H1 (cell line): ENCODE results near the gene METTL25B. TPM values are rescaled to one million over a fixed set of nuclear protein-coding genes. Genes with fewer than 3 reads are reported as not detected.

Source experiments
- ATF2 ChIP-seq: IDR thresholded peaks from 2 replicates; pipeline ENCODE4 v1.6.1; 2012; ENCODE audit warnings: low read length, inconsistent platforms
- CHD7 ChIP-seq: fragments of 300-600 bp; sonication (generic); IDR thresholded peaks from 2 replicates; pipeline ENCODE4 v1.7.1; 2012; ENCODE audit warnings: low read length, moderate library complexity, mild to moderate bottlenecking, inconsistent platforms; ENCODE audit not compliant: insufficient replicate concordance
- HDAC6 ChIP-seq: IDR thresholded peaks from one replicate; pipeline ENCODE4 v1.7.1; 2012; ENCODE audit warnings: low read depth, mild to moderate bottlenecking, inconsistent platforms, low read length, moderate library complexity
- JUND ChIP-seq: IDR thresholded peaks from 2 replicates; pipeline ENCODE4 v1.6.1; 2011; ENCODE audit warnings: mild to moderate bottlenecking, improper control_type of control experiment, low read length
- MAFK ChIP-seq: IDR thresholded peaks from 2 replicates; pipeline ENCODE4 v1.6.1; 2012; ENCODE audit warnings: low read depth, mild to moderate bottlenecking, improper control_type of control experiment, low read length
- MAX ChIP-seq: IDR thresholded peaks from 2 replicates; pipeline ENCODE4 v1.6.1; 2012; ENCODE audit warnings: inconsistent platforms
- POLR2AphosphoS5 ChIP-seq: IDR thresholded peaks from 2 replicates; pipeline ENCODE4 v1.6.1; 2011; ENCODE audit warnings: low read depth, low read length
- SP1 ChIP-seq: IDR thresholded peaks from 2 replicates; pipeline ENCODE4 v1.6.1; 2011; ENCODE audit warnings: low read depth, low read length
- SUZ12 ChIP-seq: fragments of 200-600 bp; sonication (generic); IDR thresholded peaks from 2 replicates; pipeline ENCODE4 v1.6.1; 2012; ENCODE audit warnings: mild to moderate bottlenecking, inconsistent platforms, low read length, moderate library complexity, mixed read lengths
- polyA plus RNA-seq, 7 experiments: library from polyadenylated mRNA; depleted of rRNA in 3 of 7; stranded (reverse) in 5 of 7; unstranded in 2 of 7; fragments of >200 nt in 5 of 7; fragments of 200-250 nt in 2 of 7; gene quantifications; 1 replicate in 5 of 7; 2 replicates in 1 of 7; 4 replicates in 1 of 7; pipeline versions ENCODE4 v1.2.1 to v1.2.3, GENCODE V29; 2011 to 2013; ENCODE audit warnings: missing spikeins in 2 of 7, mixed read lengths in 2 of 7
- total RNA-seq: library from RNA; stranded (reverse); fragmentation: NEBNext Ultra II Directional; extraction: Animal tissue kit (Norgen Biotek cat#: 25700); gene quantifications from 2 replicates; pipeline ENCODE4 v1.2.1, GENCODE V29; 2021

The METTL25B gene
- total and polyA plus RNA-seq, 2 of the 8 experiments (the other 6 are each of a cell fraction or from before 2014, with no cell fraction given), result 28.4 to 30.1 TPM

- TF ChIP-seq CHD7 (no peak), SUZ12 (no peak), HDAC6 (no peak), MAFK (no peak), POLR2AphosphoS5 (peak; percentile 67; the same call in 1 of the 2 replicates), MAX (peak; percentile 54), JUND (no peak), SP1 (0 out of 2 replicates have a peak, but pooled peaks have one; percentile 7), ATF2 (no peak)
Observed at GRCh38 chr1:156750711-156751450, 22.6 kb downstream of the METTL25B start (continued).
